Measurements from ENCODE around the gene CDK5R1. TPM values are rescaled to one million over a fixed set of nuclear protein-coding genes. Genes with fewer than 3 reads are reported as not detected.

CDK5R1 gene
- total and polyA plus RNA-seq, 2 donors (not counting 3 experiments of a cell fraction or from before 2014, with no cell fraction given), result 1.6 to 3.9 TPM

DNA sequence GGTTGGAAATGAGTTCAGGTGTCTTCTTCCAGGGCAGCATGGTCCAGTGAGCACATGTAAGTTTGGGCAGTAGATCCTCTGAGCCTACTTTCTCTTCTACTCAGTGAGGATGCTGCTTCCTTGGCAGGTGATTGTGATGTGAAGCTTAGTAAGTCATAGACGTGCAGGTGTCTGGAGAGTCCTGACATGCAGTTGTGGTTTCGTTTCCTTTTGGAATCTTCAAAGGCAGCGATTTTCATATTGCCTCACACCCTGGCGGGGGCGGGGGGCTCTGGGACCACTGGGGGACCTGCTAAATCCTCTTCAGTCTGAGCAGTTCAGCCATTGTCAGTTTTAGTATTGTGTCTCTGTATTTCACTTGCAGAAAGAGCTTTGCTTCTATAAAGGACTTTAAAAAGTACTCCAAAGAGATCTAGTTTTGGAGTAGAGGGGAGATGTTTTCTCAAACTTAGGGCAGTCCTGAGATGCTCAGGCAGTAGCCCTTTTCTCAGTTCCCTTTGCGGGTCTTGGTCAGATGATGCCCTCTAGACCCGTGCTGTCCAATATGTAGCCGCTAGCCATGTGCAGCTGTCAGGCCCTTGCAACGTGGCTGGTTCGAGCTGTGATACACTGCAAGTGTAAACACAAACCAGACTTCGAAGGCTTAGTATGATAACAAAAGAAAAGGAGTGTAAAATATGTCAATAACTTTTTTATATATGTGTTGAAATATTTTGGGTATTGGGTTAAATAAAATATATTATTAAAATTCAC is 4.0 kb upstream of the CDK5R1 start:
- TF ChIP-seq POLR2A (IDR thresholded peaks at IDR 0.05; ENCODE audit: low read depth, low read length) (no peak), MYC (IDR thresholded peaks at IDR 0.05; ENCODE audit: low read depth, low read length) (no peak), JUN (IDR thresholded peaks at IDR 0.05; ENCODE audit: borderline replicate concordance, insufficient read depth, insufficient read length, low read depth) (no peak), GATA2 (IDR thresholded peaks at IDR 0.05; ENCODE audit: insufficient read depth, insufficient read length, low read depth, low read length) (no peak), FOS (IDR thresholded peaks at IDR 0.05; ENCODE audit: borderline replicate concordance, insufficient read depth, low read length) (no peak), POLR2AphosphoS5 (IDR thresholded peaks at IDR 0.05; ENCODE audit: insufficient read depth, low read depth, low read length) (no peak), EZH2 (IDR thresholded peaks at IDR 0.05; ENCODE audit: borderline replicate concordance, low read depth, low read length, severe bottlenecking) (no peak)
- TF ChIP-seq, protein P1, sequence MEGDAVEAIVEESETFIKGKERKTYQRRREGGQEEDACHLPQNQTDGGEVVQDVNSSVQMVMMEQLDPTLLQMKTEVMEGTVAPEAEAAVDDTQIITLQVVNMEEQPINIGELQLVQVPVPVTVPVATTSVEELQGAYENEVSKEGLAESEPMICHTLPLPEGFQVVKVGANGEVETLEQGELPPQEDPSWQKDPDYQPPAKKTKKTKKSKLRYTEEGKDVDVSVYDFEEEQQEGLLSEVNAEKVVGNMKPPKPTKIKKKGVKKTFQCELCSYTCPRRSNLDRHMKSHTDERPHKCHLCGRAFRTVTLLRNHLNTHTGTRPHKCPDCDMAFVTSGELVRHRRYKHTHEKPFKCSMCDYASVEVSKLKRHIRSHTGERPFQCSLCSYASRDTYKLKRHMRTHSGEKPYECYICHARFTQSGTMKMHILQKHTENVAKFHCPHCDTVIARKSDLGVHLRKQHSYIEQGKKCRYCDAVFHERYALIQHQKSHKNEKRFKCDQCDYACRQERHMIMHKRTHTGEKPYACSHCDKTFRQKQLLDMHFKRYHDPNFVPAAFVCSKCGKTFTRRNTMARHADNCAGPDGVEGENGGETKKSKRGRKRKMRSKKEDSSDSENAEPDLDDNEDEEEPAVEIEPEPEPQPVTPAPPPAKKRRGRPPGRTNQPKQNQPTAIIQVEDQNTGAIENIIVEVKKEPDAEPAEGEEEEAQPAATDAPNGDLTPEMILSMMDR (IDR thresholded peaks at IDR 0.05; ENCODE audit: extremely low read depth in 1 of 2, insufficient read depth in 1 of 2, low read depth in 1 of 2, low read length in 2 of 2), result no peak
- TF ChIP-seq, protein P2, sequence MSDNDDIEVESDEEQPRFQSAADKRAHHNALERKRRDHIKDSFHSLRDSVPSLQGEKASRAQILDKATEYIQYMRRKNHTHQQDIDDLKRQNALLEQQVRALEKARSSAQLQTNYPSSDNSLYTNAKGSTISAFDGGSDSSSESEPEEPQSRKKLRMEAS (IDR thresholded peaks at IDR 0.05; ENCODE audit: insufficient read depth, insufficient read length), result no peak
- ChIA-PET CTCF (interaction anchor here (0.7 to 6.6 kb wide), 15 partner anchors 10 to 516 kb away, joined by 3 to 41 read pairs (median 4); partner anchors contain the start of gene MYO1D), POLR2A (no interaction called here)
- no peak overlapping the region for H3K9ac ChIP-seq (replicated peaks; ENCODE audit: extremely low read depth, insufficient read depth, low read length)
- H3K4me2 ChIP-seq (ENCODE audit: insufficient read depth, low read length), result no peak overlapping the region
- dilution Hi-C loops (cut with MboI; ENCODE audit: extremely low pct_ligation_motif_present, low sequenced_read_pairs) (no loop called here), intact Hi-C loops (cut with micrococcal nuclease) (loop anchor here (1.0 to 10.0 kb wide), 4 partner anchors 175 to 512 kb away; partner anchors contain the start of genes MYO1D and SPACA3)
- no peaks in the 10 kb centered on the region for H3K9me1 ChIP-seq (replicated peaks; ENCODE audit: control insufficient read depth, extremely low read depth, insufficient read depth, low read length)
- FAIRE-seq (no peak), DNase-seq (ENCODE audit: low read depth, low spot score) (no peak)
- H4K20me1 ChIP-seq (replicated peaks; ENCODE audit: control insufficient read depth, extremely low read depth, insufficient read depth, low read length), result no peaks in the 10 kb centered on the region
- peaks cover 10 to 31% of the 10 kb centered on the region in 2 experiments for H3K36me3 ChIP-seq (ENCODE audit: control insufficient read depth in 2 of 2, extremely low read depth in 1 of 2, insufficient read depth in 2 of 2, low read length in 2 of 2)
- no peak overlapping the region for H3K4me3 ChIP-seq (replicated peaks in 1 of 3; ENCODE audit: insufficient read depth in 1 of 3, low read depth in 1 of 3, low read length in 3 of 3)
- no peak overlapping the region for H3K27ac ChIP-seq (ENCODE audit: insufficient read depth, low read depth, low read length)
- no TSS peak for BruUV-seq (replicated peaks)
- no peaks in the 10 kb centered on the region for H3K79me2 ChIP-seq (ENCODE audit: control insufficient read depth, insufficient read depth, low read length)
- H3K27me3 ChIP-seq (ENCODE audit: control insufficient read depth in 2 of 2, insufficient read depth in 2 of 2, low read length in 2 of 2), result no peaks in the 10 kb centered on the region
- peaks cover 4% of the 10 kb centered on the region for H3K4me1 ChIP-seq (ENCODE audit: control insufficient read depth, extremely low read depth, insufficient read depth, low read length)
- no peak overlapping the region for H2AFZ ChIP-seq (ENCODE audit: low read depth, low read length)
- H3K9me3 ChIP-seq (replicated peaks; ENCODE audit: control insufficient read depth, insufficient read depth, low read length), result no peaks in the 10 kb centered on the region

Measured in endothelial cell of umbilical vein (primary cell).